Rectal smooth muscle tissue (tissue), 1 donor: ENCODE measurements around the gene NEURL2.

Source experiments
- H3K27ac ChIP-seq: one replicate; pipeline ENCODE4 v1.7.0; 2013; ENCODE audit warnings: low read depth, low read length, inconsistent platforms
- H3K27me3 ChIP-seq: one replicate; pipeline ENCODE4 v1.7.0; 2013; ENCODE audit warnings: low read length; ENCODE audit not compliant: control insufficient read depth, insufficient read depth
- H3K36me3 ChIP-seq: one replicate; pipeline ENCODE4 v1.7.0; 2013; ENCODE audit warnings: low read length; ENCODE audit not compliant: control insufficient read depth, insufficient read depth
- H3K4me1 ChIP-seq: one replicate; pipeline ENCODE4 v1.7.0; 2013; ENCODE audit warnings: low read length; ENCODE audit not compliant: control insufficient read depth, insufficient read depth
- H3K4me3 ChIP-seq: one replicate; pipeline ENCODE4 v1.7.0; 2013; ENCODE audit warnings: low read length
- H3K9ac ChIP-seq: one replicate; pipeline ENCODE4 v1.7.0; 2013; ENCODE audit warnings: low read length

The NEURL2 gene

GRCh38 chr20:45913116-45913515 is 22.1 kb upstream of the NEURL2 start:
- Histone ChIP-seq H3K4me1 (peaks cover 7% of the 10 kb centered on the region), H3K9ac (no peak overlapping the region), H3K27me3 (no peaks in the 10 kb centered on the region), H3K27ac (no peak overlapping the region), H3K36me3 (no peaks in the 10 kb centered on the region), H3K4me3 (no peak overlapping the region)

- Histone ChIP-seq H3K27me3 (no peaks in the 10 kb centered on the region), H3K9ac (no peak overlapping the region), H3K4me3 (peak overlapping the region; percentile 83), H3K4me1 (peaks cover 7% of the 10 kb centered on the region), H3K27ac (peak overlapping the region; percentile 37), H3K36me3 (no peaks in the 10 kb centered on the region)
Observed at GRCh38 chr20:45912344-45912682, 21.3 kb upstream of the NEURL2 start.

GRCh38 chr20:45911486-45912343 is 20.7 kb upstream of the NEURL2 start, which contains the start of gene PLTP:
PLTP (minus strand) TSS chr20:45912155; CDS start chr20:45911452, 703 bp downstream.
- Histone ChIP-seq H3K27me3 (no peaks in the 10 kb centered on the region), H3K4me1 (peaks cover 7% of the 10 kb centered on the region), H3K4me3 (peak within 1 kb of the TSS; percentile 83), H3K27ac (peak within 1 kb of the TSS; percentile 82), H3K36me3 (no peaks in the 10 kb centered on the region), H3K9ac (peak within 1 kb of the TSS; percentile 73)

DNA sequence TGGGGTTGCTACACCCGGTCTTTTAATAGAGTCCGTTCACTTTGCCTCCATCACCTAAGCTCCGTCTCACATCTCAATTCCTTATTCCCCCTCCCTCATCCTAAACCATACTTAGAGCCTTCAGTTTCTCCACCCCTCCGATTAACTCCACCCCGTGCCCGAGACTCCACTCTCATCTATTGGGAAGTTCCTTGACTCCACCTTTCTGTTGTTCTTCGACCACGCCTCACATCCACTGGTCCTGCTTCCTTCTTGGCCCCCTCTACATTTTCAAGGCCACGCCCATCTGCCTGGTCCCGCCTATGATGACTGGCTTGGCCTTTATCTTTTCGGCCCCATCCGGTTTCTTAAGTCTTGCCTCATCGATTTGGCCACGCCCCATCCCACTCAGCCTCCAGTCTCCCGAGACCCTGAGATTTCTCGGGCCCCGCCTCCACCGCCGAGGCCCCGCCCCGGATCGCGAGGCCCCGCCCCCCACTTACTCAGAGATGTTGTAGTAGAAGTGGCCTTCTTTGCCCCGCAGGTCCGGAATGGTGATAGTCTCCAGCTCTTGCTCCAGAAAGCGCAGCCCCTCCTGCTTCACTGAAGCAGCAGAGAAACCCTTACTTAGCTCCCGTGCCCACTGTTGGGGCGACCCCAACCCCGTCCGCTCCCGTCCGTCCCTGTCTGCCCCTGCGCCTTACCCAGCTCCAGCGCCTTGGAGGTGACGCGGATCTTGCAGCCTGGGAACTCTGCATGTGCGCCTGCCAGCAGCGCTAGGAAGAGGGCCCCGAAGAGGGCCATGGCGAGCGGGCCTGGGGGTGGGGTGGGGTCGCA is 19.9 kb upstream of the NEURL2 start:
- H3K4me3 ChIP-seq, result peak overlapping the region; percentile 83
- no peaks in the 10 kb centered on the region for H3K27me3 ChIP-seq
- peak overlapping the region; percentile 82 for H3K27ac ChIP-seq
- no peaks in the 10 kb centered on the region for H3K36me3 ChIP-seq
- no peak overlapping the region for H3K9ac ChIP-seq
- H3K4me1 ChIP-seq, result peaks cover 7% of the 10 kb centered on the region

GRCh38 chr20:45909817-45910669 is 19.0 kb upstream of the NEURL2 start:
- Histone ChIP-seq H3K27me3 (no peaks in the 10 kb centered on the region), H3K4me3 (no peak overlapping the region), H3K4me1 (peaks cover 7% of the 10 kb centered on the region), H3K36me3 (no peaks in the 10 kb centered on the region), H3K27ac (peak overlapping the region; percentile 51), H3K9ac (no peak overlapping the region)

DNA sequence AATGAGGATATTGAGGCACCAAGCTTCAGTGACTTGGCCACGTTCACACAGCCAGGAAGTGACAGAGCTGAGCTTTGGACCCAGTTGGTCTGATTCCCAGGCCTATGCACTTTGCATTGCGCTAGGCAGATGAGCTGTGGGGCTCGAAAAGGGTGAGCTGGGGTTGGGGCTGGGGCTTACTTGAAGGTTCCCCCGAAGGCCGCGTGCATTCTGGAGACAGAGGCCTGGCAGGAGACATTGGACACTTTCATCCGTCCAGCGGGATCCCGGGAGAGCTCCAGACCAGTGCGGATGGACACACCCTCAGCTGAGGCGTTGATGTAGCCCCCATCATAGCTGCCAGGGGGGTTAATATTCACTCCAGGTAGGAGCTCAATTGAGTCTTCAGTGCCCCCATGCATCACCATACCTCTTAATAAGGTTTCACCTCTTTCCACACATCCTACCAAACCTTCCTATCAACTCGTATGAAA is 18.4 kb upstream of the NEURL2 start:
- H3K27me3 ChIP-seq, result no peaks in the 10 kb centered on the region
- H3K9ac ChIP-seq, result no peak overlapping the region
- H3K27ac ChIP-seq, result no peak overlapping the region
- H3K36me3 ChIP-seq, result no peaks in the 10 kb centered on the region
- no peak overlapping the region for H3K4me3 ChIP-seq
- peaks cover 7% of the 10 kb centered on the region for H3K4me1 ChIP-seq

- Histone ChIP-seq H3K27ac (no peak overlapping the region), H3K9ac (no peak overlapping the region), H3K4me1 (peaks cover 7% of the 10 kb centered on the region), H3K36me3 (no peaks in the 10 kb centered on the region), H3K4me3 (no peak overlapping the region), H3K27me3 (no peaks in the 10 kb centered on the region)
Observed at GRCh38 chr20:45908084-45908483, 17.1 kb upstream of the NEURL2 start.

DNA sequence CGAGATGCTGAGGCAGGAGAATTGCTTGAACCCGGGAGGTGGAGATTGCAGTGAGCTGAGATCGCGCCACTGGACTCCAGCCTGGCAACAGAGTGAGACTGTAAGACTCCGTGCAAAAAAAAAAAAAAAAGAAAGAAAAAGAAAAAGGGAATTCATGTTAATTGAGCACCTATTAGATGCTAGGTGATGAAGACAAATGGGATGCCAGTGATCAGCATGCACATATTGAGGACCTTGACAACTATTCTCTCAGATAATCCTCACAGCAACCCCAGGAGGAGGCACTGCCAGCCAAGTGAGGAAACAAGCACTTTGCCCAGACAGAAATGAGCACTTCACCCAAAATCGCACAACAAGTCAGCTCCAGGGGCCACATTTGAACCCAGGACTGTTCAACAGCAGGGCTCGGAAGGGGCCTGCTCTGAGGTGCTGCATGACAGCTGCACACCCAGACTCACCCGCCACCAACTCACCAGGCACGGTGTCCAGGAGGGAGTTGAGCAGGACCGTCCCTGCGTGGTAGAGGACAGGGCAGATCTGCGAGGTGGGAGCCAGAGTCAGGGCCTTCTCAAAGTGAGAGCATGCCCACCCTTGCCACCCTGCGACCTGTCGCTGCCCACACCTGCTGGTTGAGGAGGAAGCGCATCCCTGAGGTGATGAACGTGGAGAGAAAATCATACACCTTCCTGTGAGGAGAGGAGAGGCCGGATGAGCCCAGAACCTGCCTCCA is 16.4 kb upstream of the NEURL2 start:
- H3K27me3 ChIP-seq, result no peaks in the 10 kb centered on the region
- H3K4me3 ChIP-seq, result no peak overlapping the region
- H3K36me3 ChIP-seq, result no peaks in the 10 kb centered on the region
- no peak overlapping the region for H3K27ac ChIP-seq
- no peak overlapping the region for H3K9ac ChIP-seq
- H3K4me1 ChIP-seq, result peaks cover 6% of the 10 kb centered on the region

- no peak overlapping the region for H3K9ac ChIP-seq
- H3K27ac ChIP-seq, result no peak overlapping the region
- no peak overlapping the region for H3K4me3 ChIP-seq
- H3K36me3 ChIP-seq, result peaks cover 5% of the 10 kb centered on the region
- H3K4me1 ChIP-seq, result no peaks in the 10 kb centered on the region
- H3K27me3 ChIP-seq, result no peaks in the 10 kb centered on the region
Observed at GRCh38 chr20:45905505-45906079, 14.6 kb upstream of the NEURL2 start.

DNA sequence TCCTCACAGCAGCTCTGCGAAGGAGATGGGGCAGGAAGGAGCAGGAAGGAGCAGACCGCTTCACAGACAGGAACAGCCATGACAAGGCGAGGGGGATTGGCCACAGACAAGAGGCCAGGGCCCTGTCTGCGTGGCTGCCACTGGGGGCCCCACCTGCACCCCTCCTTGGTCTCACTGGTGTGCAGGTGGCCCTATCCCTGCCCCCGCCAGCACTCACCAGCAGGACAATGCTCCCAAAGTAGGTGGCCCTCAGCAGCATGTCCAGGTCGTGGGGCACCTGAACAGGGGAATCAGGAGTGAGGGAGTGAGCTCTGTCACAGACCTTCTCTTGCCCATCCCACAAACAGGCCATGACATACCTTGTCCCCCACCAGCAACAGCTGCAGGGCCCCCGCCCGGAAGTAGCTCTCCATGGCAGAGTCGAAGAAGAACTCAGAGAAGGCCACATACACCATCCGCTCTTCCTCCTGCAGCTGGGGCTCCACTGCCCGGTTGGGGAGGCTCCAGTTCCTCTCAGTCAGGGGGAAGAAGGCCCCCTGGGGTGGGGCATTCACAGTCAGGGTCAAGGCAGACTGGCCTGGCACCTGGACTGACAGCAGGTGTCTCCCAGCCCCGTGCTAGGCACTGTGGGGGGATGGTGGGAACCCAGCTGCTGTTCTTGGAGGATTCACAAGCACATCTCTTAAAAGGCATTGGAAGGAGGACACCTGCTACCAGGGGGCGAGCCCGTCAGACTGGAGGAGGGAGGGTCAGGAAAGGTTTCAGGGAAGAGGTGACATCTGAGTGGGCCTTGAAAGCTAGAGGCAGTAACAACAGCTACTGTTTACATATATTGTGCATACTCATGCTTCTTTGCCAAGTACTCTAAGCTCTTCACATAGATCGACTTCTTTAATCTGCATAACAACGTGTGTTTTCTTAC is 13.8 kb upstream of the NEURL2 start:
- Histone ChIP-seq H3K9ac (no peak overlapping the region), H3K4me1 (no peaks in the 10 kb centered on the region), H3K27ac (no peak overlapping the region), H3K27me3 (no peaks in the 10 kb centered on the region), H3K36me3 (peaks cover 5% of the 10 kb centered on the region), H3K4me3 (no peak overlapping the region)
